ENCODE results near the gene WDR12. TPM values are rescaled to one million over a fixed set of nuclear protein-coding genes. Genes with fewer than 3 reads are reported as not detected.
"Not testable (repeated sequence)": the region's sequence is repeated elsewhere in the genome, so short reads cannot be mapped to it uniquely, and the experiment has no call there.

Gene WDR12
- total RNA-seq, 2 donors from 2014 or later: 67.6 to 95.0 TPM

DNA sequence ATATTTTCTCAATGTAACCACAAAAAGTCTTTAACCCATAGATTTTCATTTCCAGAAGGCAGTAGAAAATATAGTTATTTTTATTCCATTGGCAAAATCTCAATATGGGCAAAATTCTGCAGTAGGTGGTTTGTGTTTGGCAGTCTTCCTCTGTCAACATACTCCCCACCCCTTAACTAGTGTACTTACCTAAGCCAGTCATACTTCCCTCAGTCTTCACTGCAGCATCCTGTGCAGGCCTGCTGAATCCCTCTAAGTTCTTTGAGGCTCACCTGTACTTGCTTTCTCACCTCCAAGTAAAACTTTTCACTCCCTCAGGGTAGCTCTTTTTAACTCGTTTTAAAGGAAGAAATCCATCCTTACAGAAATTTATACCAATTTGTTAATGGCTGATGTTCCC is 7.4 kb upstream of the WDR12 start:
- H3K9me3 Mint-ChIP-seq: no peaks in the 10 kb centered on the region
- H3K27ac Mint-ChIP-seq: no peak overlapping the region
- ATAC-seq (replicated peaks in 1 of 2) (no peak), DNase-seq (no peak)
- H3K4me3 Mint-ChIP-seq: no peak overlapping the region
- no peaks in the 10 kb centered on the region for H3K4me1 Mint-ChIP-seq (ENCODE audit: low read depth)
- H3K36me3 Mint-ChIP-seq (ENCODE audit: insufficient read depth in 2 of 2): no peaks in the 10 kb centered on the region
- H3K27me3 Mint-ChIP-seq (ENCODE audit: low read depth): no peaks in the 10 kb centered on the region

DNA sequence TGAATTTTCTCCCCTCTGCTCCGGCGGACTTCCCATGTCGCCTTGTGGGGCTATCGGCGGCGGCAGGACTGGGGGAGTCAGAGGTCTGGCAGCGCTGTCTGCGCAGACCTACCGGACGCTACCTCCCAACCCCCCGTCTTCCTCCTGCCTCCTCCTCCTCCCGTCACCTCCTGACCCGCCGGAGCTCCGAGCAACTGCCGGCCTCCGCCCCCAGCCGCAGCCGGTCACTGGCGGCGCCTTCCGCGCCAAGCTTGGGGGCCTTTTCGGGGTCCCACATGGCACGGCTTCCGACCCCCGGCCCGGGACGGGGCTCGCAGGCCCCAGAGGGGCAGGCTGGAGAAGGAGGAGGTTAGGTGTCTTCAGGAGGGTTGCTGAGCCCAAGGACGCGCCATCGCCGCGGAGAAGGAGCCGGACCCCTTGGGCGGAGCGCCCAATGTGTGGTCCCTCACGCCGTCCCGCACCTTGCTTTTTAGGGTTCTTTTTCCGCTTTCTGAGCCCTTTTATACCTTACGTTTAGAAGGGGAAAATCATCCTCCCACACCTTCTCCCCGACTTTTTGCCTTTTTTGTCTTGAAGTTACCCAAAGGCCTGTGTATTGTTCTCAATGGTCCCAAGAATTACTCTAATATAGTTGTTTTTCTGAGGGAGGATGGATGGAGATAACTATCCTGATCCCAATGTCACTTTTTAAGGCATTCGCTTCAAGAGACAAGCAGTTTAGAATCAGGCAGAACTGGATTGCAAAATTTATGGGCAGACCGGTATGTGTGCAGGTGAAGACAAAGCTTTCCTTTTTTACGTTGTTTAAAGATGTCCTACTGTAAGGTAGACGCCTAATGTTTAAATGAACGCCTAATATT is 1.1 kb upstream of the WDR12 start:
- not testable (repeated sequence) for H3K36me3 Mint-ChIP-seq (ENCODE audit: insufficient read depth in 2 of 2); H3K27me3 Mint-ChIP-seq (ENCODE audit: low read depth); H3K9me3 Mint-ChIP-seq
- H3K4me3 Mint-ChIP-seq: peak overlapping the region; percentile 92 to 98
- H3K4me1 Mint-ChIP-seq (ENCODE audit: low read depth): peaks cover 39% of the 10 kb centered on the region
- DNase-seq (peak; percentile 5 to 21), ATAC-seq (replicated peaks in 1 of 2) (peak; percentile 70 to 74)
- H3K27ac Mint-ChIP-seq: peak overlapping the region; percentile 97

DNA sequence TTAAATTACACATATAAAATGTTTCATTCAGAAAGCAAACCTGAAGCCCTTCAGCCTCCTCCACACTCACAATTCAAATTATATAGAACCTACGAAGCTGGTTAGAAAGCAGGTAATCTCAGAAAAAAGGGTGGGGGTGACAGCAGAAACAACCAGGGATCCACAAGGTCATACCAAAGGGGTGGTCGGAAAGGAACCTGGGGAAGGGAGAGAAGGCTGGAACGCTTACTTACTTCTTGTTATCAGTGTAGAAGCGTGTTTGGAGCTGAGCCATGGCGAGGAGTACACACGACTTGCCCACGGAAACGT is 316 bp downstream of the WDR12 start:
- peak overlapping the region; percentile 92 to 98 for H3K4me3 Mint-ChIP-seq
- DNase-seq: no peak
- no peaks in the 10 kb centered on the region for H3K9me3 Mint-ChIP-seq
- peak in 1 of 2 donors; percentile 16 for ATAC-seq (replicated peaks in 1 of 2)
- peaks cover 0 to 8% of the 10 kb centered on the region in 2 donors for H3K36me3 Mint-ChIP-seq (ENCODE audit: insufficient read depth in 2 of 2)
- peak overlapping the region; percentile 97 for H3K27ac Mint-ChIP-seq
- no peaks in the 10 kb centered on the region for H3K27me3 Mint-ChIP-seq (ENCODE audit: low read depth)
- H3K4me1 Mint-ChIP-seq (ENCODE audit: low read depth): peaks cover 41% of the 10 kb centered on the region

DNA sequence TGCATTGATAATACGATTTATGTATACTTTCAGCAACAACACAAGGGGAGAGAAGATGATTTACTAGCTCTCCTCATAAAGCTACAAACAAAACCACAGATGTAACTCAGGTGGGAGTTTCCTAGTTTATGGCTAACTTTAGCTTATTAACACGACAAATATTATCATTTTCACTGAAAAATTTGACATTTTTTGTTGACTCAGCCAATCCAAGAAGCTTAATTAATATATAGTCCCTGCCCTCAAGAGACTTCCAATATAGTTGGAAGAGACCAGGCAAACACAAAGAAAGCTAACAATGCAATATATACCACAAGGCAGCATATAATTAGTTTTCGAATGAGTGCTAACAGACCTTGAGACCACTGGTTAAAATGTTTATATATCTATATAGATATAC is 775 bp downstream of the WDR12 start:
- Mint-ChIP-seq H3K4me3 (peak overlapping the region; percentile 92 to 98), H3K27me3 (ENCODE audit: low read depth) (no peaks in the 10 kb centered on the region), H3K9me3 (peaks cover 0 to under 1% of the 10 kb centered on the region in 2 donors), H3K27ac (no peak overlapping the region), H3K36me3 (ENCODE audit: insufficient read depth in 2 of 2) (peaks cover 0 to 10% of the 10 kb centered on the region in 2 donors), H3K4me1 (ENCODE audit: low read depth) (peaks cover 41% of the 10 kb centered on the region)
- DNase-seq (no peak), ATAC-seq (replicated peaks in 1 of 2) (no peak)

- H3K27ac Mint-ChIP-seq; ATAC-seq (replicated peaks in 1 of 2); H3K9me3 Mint-ChIP-seq; DNase-seq; H3K27me3 Mint-ChIP-seq (ENCODE audit: low read depth): not testable (repeated sequence)
- H3K36me3 Mint-ChIP-seq (ENCODE audit: insufficient read depth in 2 of 2): peaks cover 4 to 15% of the 10 kb centered on the region in 2 donors
- peaks cover 41% of the 10 kb centered on the region for H3K4me1 Mint-ChIP-seq (ENCODE audit: low read depth)
- H3K4me3 Mint-ChIP-seq: peak overlapping the region; percentile 92 to 98
Measured at GRCh38 chr2:202910250-202910649, 1.2 kb downstream of the WDR12 start.

- H3K27ac Mint-ChIP-seq: no peak overlapping the region
Measured at GRCh38 chr2:202909394-202910192, 1.9 kb downstream of the WDR12 start.

GRCh38 chr2:202908186-202908585 is 3.3 kb downstream of the WDR12 start:
- H3K4me3 Mint-ChIP-seq: peak overlapping the region; percentile 4 to 58
- ATAC-seq (replicated peaks in 1 of 2): no peak
- H3K36me3 Mint-ChIP-seq (ENCODE audit: insufficient read depth in 2 of 2): peaks cover 10 to 30% of the 10 kb centered on the region in 2 donors

More at GRCh38 chr2:202909394-202910192, 1.9 kb downstream of the WDR12 start:
- H3K9me3 Mint-ChIP-seq: peaks cover 0 to 5% of the 10 kb centered on the region in 2 donors
- no peaks in the 10 kb centered on the region for H3K27me3 Mint-ChIP-seq (ENCODE audit: low read depth)
- DNase-seq (no peak), ATAC-seq (replicated peaks in 1 of 2) (no peak)
- H3K4me1 Mint-ChIP-seq (ENCODE audit: low read depth): peaks cover 45% of the 10 kb centered on the region
- H3K4me3 Mint-ChIP-seq: peak overlapping the region; percentile 92 to 98
- H3K36me3 Mint-ChIP-seq (ENCODE audit: insufficient read depth in 2 of 2): peaks cover 4 to 18% of the 10 kb centered on the region in 2 donors

GRCh38 chr2:202905507-202905906 is 6.0 kb downstream of the WDR12 start:
- not testable (repeated sequence) for H3K27me3 Mint-ChIP-seq (ENCODE audit: low read depth); DNase-seq; H3K9me3 Mint-ChIP-seq; H3K4me3 Mint-ChIP-seq; H3K27ac Mint-ChIP-seq; ATAC-seq (replicated peaks in 1 of 2)
- H3K36me3 Mint-ChIP-seq (ENCODE audit: insufficient read depth in 2 of 2): peaks cover 15 to 30% of the 10 kb centered on the region in 2 donors
- H3K4me1 Mint-ChIP-seq (ENCODE audit: low read depth): peaks cover 40% of the 10 kb centered on the region

More at GRCh38 chr2:202908186-202908585, 3.3 kb downstream of the WDR12 start:
- no peak for DNase-seq
- Mint-ChIP-seq H3K4me1 (ENCODE audit: low read depth) (peaks cover 48% of the 10 kb centered on the region), H3K27me3 (ENCODE audit: low read depth) (no peaks in the 10 kb centered on the region), H3K27ac (peak overlapping the region; percentile 81), H3K9me3 (peaks cover 2 to 5% of the 10 kb centered on the region in 2 donors)

DNA sequence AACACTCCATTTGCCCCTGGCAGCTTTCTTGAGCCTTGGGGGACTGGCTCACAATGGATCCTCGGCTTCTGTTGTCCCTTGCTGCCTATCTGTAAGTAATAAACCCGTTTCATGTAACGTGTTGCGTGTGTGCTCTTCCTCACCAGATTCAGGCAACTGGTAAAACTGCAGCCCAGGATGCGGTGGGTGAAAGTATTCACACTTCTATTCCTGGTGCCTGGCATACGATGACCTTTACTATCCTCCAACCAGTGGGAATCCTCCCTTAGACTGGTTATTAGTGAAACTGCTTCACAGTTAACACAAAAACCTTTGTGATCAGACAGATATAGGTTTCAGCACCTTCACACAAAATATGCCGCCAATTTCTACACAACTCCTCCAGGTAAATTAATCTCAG is 26.3 kb downstream of the WDR12 start:
- no peak overlapping the region for H3K4me3 Mint-ChIP-seq
- H3K36me3 Mint-ChIP-seq (ENCODE audit: insufficient read depth in 2 of 2): peaks cover 3 to 26% of the 10 kb centered on the region in 2 donors
- no peak for ATAC-seq (replicated peaks in 1 of 2)
- no peaks in the 10 kb centered on the region for H3K4me1 Mint-ChIP-seq (ENCODE audit: low read depth)
- H3K9me3 Mint-ChIP-seq: no peaks in the 10 kb centered on the region
- DNase-seq: no peak
- no peak overlapping the region for H3K27ac Mint-ChIP-seq
- no peaks in the 10 kb centered on the region for H3K27me3 Mint-ChIP-seq (ENCODE audit: low read depth)

GRCh38 chr2:202883987-202884675 is 27.3 kb downstream of the WDR12 start:
- no peaks in the 10 kb centered on the region for H3K9me3 Mint-ChIP-seq
- H3K27ac Mint-ChIP-seq: no peak overlapping the region

DNA sequence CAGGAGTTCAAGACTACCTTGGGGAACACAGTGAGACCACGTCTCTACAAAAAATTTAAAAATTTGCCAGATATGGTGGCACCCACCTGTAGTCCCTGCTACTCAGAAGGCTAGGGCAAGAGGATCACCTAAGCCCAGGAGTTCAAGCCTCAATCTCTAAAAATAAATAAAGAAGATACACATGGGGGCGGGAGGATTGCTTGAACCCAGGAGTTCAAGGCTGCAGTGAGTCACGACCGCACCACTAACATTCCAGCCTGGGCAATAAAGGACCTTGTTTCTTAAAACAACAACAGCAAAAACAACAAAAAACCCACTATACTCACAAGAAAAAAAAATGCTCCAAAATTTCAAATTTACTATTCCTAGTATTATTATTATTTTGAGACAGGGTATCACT is 29.9 kb downstream of the WDR12 start:
- H3K9me3 Mint-ChIP-seq: no peaks in the 10 kb centered on the region
- no peak for DNase-seq
- H3K36me3 Mint-ChIP-seq (ENCODE audit: insufficient read depth in 2 of 2): peaks cover 2 to 15% of the 10 kb centered on the region in 2 donors
- no peak for ATAC-seq (replicated peaks in 1 of 2)
- H3K27ac Mint-ChIP-seq: no peak overlapping the region
- H3K27me3 Mint-ChIP-seq (ENCODE audit: low read depth): no peaks in the 10 kb centered on the region
- H3K4me3 Mint-ChIP-seq: no peak overlapping the region
- H3K4me1 Mint-ChIP-seq (ENCODE audit: low read depth): no peaks in the 10 kb centered on the region

More at GRCh38 chr2:202883987-202884675, 27.3 kb downstream of the WDR12 start:
- DNase-seq: no peak
- Mint-ChIP-seq H3K36me3 (ENCODE audit: insufficient read depth in 2 of 2) (peaks cover 3 to 17% of the 10 kb centered on the region in 2 donors), H3K4me1 (ENCODE audit: low read depth) (no peaks in the 10 kb centered on the region), H3K4me3 (no peak overlapping the region), H3K27me3 (ENCODE audit: low read depth) (no peaks in the 10 kb centered on the region)
- no peak for ATAC-seq (replicated peaks in 1 of 2)

- no peak overlapping the region for H3K27ac Mint-ChIP-seq
- H3K4me3 Mint-ChIP-seq: no peak overlapping the region
- H3K27me3 Mint-ChIP-seq (ENCODE audit: low read depth): no peaks in the 10 kb centered on the region
Measured at GRCh38 chr2:202877699-202878098, 33.8 kb downstream of the WDR12 start.

More at GRCh38 chr2:202877699-202878098, 33.8 kb downstream of the WDR12 start:
- H3K4me1 Mint-ChIP-seq (ENCODE audit: low read depth): no peaks in the 10 kb centered on the region
- peaks cover 0 to 7% of the 10 kb centered on the region in 2 donors for H3K36me3 Mint-ChIP-seq (ENCODE audit: insufficient read depth in 2 of 2)
- no peak for ATAC-seq (replicated peaks in 1 of 2)
- H3K9me3 Mint-ChIP-seq: no peaks in the 10 kb centered on the region
- no peak for DNase-seq

Data from activated T-cell treated with anti-CD3 and anti-CD28 coated beads, Interleukin-2, amount 50 U/mL, for 72 hours (primary cell).